GM19395 (cell line): ENCODE measurements around the gene GNL3L.
A peak's percentile ranks its signal among the peaks of the same experiment; 100 is the strongest.
"Not testable (repeated sequence)": the region's sequence is repeated elsewhere in the genome, so short reads cannot be mapped to it uniquely, and the experiment has no call there.

Source experiments
- ATAC-seq: cut with Tn5 transposase; IDR thresholded peaks from one replicate; pipeline ENCODE4 v1.9.1; 2021; ENCODE audit warnings: mild to moderate bottlenecking, moderate library complexity; ENCODE audit not compliant: unreplicated experiment

GNL3L gene

GRCh38 chrX:54555006-54555405 is 25.0 kb downstream of the GNL3L start:
- not testable (repeated sequence) for ATAC-seq

DNA sequence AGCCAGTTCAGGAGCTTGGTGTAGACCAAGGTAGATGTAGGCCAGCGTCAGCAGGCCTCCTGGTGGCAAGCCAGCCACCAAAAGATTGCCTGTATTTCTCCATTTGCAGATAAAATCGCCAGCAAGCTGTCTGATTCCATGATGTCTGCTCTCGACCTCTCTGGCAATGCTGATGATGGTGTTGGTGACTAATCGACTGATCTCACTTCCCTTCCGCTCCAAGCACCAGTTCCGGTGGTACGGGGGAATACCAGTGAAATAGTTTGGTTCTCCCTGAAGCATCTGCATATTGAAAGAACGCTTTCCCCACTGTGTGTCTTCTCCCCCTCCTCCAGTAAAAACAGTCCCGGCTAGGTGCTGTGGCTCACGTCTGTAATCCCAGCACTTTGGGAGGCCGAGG is 30.4 kb downstream of the GNL3L start:
- no peak for ATAC-seq

- ATAC-seq, result no peak
Measured at GRCh38 chrX:54561622-54562021, 31.6 kb downstream of the GNL3L start.

DNA sequence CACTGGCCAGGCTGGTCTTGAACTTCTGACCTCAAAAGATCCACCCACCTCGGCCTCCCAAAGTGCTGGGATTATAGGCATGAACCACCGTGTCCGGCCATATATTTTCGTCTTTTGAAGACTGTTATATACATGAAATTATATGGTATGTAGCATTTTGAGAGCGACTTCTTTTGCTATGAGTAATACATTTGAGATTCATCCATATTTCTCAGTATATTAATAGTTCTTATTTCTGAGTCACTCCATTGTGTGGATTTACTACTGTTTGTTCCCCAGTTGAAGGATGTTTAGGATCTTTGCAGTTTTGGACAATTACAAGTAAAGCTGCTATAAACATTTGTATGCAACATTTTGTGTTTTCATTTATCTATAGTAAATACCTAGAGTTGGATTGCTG is 34.9 kb downstream of the GNL3L start:
- ATAC-seq, result no peak

DNA sequence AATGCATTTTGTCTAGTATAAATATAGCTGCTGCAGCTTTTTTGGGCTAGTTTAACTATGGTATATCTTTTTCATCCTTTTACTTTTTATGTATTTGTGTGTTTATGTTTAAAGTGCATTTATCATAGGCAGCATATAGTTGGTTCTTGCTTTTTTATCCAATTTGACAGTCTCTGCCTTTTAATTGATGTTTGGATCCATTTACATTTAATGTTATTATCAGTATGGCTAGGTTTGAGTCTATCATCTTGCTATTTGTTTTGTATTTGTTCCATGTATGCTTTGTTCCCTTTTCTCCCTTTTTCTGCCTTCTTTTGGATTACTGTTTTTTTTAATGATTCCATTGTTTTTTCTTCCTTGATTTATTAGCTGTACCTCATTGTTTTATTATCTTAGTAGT is 40.3 kb downstream of the GNL3L start:
- no peak for ATAC-seq

DNA sequence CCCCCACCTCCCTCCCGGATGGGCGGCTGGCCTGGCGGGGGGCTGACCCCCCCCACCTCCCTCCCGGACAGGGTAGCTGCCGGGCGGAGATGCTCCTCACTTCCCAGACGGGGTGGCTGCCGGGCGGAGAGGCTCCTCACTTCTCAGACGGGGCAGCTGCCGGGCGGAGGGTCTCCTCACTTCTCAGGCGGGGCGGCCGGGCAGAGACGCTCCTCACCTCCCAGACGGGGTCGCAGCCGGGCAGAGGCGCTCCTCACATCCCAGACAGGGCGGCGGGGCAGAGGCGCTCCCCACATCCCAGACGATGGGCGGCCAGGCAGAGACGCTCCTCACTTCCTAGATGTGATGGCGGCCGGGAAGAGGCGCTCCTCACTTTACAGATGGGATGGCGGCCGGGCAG is 42.6 kb downstream of the GNL3L start:
- ATAC-seq, result not testable (repeated sequence)

DNA sequence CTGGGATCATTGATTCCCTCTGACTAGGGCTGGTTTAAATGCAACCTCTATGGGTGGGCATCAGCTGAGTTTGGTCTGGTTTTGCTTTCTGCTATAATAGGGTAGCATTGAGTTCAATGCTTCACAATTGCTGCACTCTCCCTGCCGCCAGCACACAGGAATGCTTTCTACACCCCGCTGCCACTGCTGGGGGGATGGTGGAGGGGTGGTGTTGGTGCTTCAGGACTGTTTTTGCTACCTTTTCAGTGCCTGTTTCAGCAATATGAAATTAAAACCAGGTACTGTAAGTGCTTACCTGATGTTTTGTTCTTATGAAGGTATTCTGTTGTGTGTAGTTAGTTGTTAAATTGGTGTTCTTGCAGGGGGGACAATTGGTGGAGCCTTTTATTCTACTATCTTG is 67.7 kb downstream of the GNL3L start:
- peak; percentile 63 for ATAC-seq

DNA sequence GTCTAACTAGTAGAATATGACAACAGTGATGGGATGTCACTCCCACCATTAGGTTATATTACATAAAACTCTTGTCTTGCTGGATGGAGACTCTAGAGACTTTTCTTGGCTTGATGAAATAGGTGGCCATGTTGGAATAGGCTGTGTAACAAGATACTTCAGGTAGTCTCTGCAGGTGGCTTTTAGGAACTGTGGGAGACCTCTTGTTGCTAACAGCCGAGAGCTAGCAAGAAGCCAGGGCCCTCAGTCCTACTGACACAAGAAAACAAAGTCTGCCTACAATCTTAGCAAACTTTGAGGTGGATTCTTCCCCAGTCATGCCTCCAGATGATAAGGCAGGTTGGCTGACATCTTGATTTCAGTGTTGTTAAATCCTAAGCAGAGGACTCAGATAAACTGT is 72.5 kb downstream of the GNL3L start:
- no peak for ATAC-seq
